ENCODE results near the gene PLK1. TPM values are rescaled to one million over a fixed set of nuclear protein-coding genes. Genes with fewer than 3 reads are reported as not detected.

The PLK1 gene
- total RNA-seq, 1 donor from 2014 or later: 35.2 TPM

DNA sequence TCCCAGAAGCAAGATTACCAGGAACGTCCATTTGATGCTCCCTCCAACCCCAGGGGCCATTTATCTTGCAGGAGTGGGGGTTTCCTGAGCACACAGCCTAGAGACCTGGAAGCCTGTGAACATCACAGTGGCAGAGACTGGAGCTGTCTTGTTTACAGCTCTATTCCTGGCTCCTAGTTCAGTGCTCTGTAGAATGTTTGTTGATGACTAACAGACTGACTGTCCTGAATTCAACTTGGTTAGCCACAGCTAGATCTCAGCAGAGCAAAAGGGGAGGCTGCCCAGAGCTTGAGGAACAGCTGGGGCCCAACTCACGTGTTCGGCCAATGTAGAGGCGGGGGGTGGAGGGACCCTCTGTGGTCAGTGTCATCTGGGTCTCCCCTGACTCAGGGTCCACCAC lies 27.8 kb downstream of the PLK1 start:
- Histone ChIP-seq H3K27ac (no peak overlapping the region), H3K4me3 (no peak overlapping the region), H3K27me3 (no peaks in the 10 kb centered on the region), H3K36me3 (no peaks in the 10 kb centered on the region), H3K9me3 (peaks cover 0 to 6% of the 10 kb centered on the region in 2 donors), H3K4me1 (no peaks in the 10 kb centered on the region)
- intact Hi-C loops (cut with DNase I): no loop called here
- TF ChIP-seq, protein P1, sequence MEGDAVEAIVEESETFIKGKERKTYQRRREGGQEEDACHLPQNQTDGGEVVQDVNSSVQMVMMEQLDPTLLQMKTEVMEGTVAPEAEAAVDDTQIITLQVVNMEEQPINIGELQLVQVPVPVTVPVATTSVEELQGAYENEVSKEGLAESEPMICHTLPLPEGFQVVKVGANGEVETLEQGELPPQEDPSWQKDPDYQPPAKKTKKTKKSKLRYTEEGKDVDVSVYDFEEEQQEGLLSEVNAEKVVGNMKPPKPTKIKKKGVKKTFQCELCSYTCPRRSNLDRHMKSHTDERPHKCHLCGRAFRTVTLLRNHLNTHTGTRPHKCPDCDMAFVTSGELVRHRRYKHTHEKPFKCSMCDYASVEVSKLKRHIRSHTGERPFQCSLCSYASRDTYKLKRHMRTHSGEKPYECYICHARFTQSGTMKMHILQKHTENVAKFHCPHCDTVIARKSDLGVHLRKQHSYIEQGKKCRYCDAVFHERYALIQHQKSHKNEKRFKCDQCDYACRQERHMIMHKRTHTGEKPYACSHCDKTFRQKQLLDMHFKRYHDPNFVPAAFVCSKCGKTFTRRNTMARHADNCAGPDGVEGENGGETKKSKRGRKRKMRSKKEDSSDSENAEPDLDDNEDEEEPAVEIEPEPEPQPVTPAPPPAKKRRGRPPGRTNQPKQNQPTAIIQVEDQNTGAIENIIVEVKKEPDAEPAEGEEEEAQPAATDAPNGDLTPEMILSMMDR (IDR thresholded peaks at IDR 0.05): no peak
- no peak for DNase-seq (ENCODE audit: low spot score in 2 of 2)

DNA sequence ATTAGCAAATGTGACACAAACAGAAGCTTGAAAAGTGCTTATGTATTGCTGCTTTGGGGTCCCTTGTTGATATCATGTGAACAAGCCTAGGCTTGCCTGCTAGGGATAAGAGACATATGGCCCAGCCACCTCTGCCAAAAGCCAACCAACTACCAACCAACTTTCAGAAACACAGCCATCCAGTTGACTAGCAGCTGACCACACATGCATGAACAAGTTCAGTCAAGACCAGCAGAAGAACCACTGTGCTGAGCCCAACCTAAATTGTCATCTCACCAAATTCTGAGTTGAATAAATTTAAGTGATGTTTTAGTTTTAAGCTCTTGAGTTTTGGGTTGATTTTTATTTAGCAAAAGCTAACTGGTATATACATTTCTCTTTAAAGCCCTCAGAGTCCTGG lies 30.8 kb downstream of the PLK1 start:
- H3K4me1 ChIP-seq: no peaks in the 10 kb centered on the region
- peaks cover 0 to 6% of the 10 kb centered on the region in 2 donors for H3K9me3 ChIP-seq
- H3K4me3 ChIP-seq: no peak overlapping the region
- TF ChIP-seq, protein P1 (IDR thresholded peaks at IDR 0.05): no peak
- H3K36me3 ChIP-seq: no peaks in the 10 kb centered on the region
- no peak overlapping the region for H3K27ac ChIP-seq
- no peak for DNase-seq (ENCODE audit: low spot score in 2 of 2)
- no peaks in the 10 kb centered on the region for H3K27me3 ChIP-seq
- intact Hi-C loops (cut with DNase I): no loop called here

DNA sequence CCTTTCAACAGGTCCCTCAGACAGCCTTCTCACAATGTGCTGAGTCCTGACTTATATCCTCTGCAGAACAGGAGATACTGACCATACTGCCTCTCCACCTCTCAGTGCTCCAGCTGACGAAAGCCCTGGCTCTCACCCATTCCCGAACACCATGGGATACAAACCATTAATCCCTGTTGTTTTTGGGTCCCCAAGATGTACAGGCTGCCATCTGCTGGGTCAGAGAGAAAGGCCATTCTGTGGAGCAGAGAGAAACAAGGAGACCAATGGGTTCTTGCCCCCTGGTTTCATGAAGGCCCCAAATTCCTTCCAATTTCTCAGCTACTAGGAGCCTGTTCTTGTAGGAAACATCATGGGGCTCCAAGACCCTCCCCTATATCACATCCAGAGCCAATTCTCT lies 31.3 kb downstream of the PLK1 start:
- TF ChIP-seq, protein P1 (IDR thresholded peaks at IDR 0.05): no peak
- no peak for DNase-seq (ENCODE audit: low spot score in 2 of 2)
- H3K4me3 ChIP-seq: no peak overlapping the region
- no peaks in the 10 kb centered on the region for H3K4me1 ChIP-seq
- no peaks in the 10 kb centered on the region for H3K27me3 ChIP-seq
- intact Hi-C loops (cut with DNase I): no loop called here
- H3K36me3 ChIP-seq: no peaks in the 10 kb centered on the region
- peaks cover 0 to 6% of the 10 kb centered on the region in 2 donors for H3K9me3 ChIP-seq
- no peak overlapping the region for H3K27ac ChIP-seq

DNA sequence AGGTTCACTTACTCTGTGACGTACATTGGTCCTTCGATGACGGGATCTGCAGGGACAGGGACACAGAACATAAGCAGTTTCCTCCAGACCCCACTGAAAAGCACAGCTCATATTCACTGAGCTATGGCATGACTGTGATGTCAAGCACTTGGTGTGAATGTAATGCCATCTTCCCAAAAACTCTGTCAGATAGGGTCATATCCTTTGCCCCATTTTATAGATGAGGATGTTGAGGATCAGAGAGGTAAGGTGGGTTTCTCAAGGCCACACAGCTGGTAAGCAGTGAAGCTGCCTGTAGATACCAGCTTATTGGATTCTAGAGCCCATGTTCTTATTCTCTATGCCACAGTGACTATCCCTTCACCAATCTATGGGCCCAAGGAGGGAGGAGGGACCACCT lies 31.8 kb downstream of the PLK1 start:
- DNase-seq (ENCODE audit: low spot score in 2 of 2): no peak

DNA sequence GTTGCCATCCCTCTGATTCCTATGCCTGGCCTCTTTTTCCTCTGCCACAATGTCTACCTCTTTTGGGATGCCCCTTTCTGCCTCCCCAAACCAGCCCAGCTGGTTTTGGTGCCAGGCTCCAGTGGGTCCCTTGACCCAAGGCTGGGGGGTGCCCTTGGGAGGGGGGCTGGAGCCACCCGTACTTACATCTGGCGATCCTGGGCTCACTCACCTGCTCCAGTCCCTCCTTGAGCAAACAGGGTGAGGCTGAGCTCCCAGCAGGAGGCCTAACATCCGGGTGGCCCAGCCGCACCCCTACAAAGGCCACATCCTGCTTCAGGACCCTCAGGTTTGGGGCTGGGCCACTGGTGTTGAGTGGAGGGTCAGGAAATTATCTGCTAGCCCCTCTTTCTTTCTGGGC lies 33.1 kb downstream of the PLK1 start:
- Histone ChIP-seq H3K4me3 (no peak overlapping the region), H3K27ac (no peak overlapping the region), H3K4me1 (no peaks in the 10 kb centered on the region), H3K36me3 (no peaks in the 10 kb centered on the region), H3K27me3 (no peaks in the 10 kb centered on the region), H3K9me3 (peaks cover 0 to 6% of the 10 kb centered on the region in 2 donors)
- no peak for DNase-seq (ENCODE audit: low spot score in 2 of 2)
- intact Hi-C loops (cut with DNase I): no loop called here
- TF ChIP-seq, protein P1 (IDR thresholded peaks at IDR 0.05): no peak

More for the DNA sequence above, 31.8 kb downstream of the PLK1 start:
- no peaks in the 10 kb centered on the region for H3K4me1 ChIP-seq
- no peaks in the 10 kb centered on the region for H3K36me3 ChIP-seq
- no peak overlapping the region for H3K27ac ChIP-seq
- peaks cover 0 to 6% of the 10 kb centered on the region in 2 donors for H3K9me3 ChIP-seq
- TF ChIP-seq, protein P1 (IDR thresholded peaks at IDR 0.05): no peak
- no peak overlapping the region for H3K4me3 ChIP-seq
- intact Hi-C loops (cut with DNase I): no loop called here
- no peaks in the 10 kb centered on the region for H3K27me3 ChIP-seq

DNA sequence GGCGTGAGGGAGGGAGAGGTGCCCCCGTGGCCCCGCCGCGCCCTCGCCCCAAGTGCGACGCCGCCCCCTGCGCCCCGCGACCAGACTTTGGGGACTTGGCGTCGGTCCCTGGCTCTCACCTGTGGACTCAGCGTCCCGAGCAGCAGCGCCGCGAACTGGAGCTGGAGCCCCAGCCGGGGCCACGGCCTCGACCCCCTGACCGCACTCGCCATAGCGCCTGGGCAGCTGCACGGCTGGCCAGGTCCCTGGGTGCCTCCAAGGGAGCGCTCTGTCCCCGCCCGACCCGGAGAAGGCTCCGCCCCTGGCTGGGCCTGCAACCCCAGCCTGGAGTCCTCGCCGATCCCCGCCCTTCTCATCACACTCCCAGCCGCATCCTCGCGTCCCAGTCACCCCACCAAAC lies 34.3 kb downstream of the PLK1 start, which contains the start of gene ERN2:
ERN2 (minus strand) TSS at position 247 of the 400 bp plus-strand sequence; CDS start at position 212, 35 bp downstream.
- H3K27me3 ChIP-seq: no peaks in the 10 kb centered on the region
- TF ChIP-seq, protein P1 (IDR thresholded peaks at IDR 0.05): no peak

More for the DNA sequence above, 34.3 kb downstream of the PLK1 start, which contains the start of gene ERN2:
- DNase-seq (ENCODE audit: low spot score in 2 of 2): no peak
- Histone ChIP-seq H3K9me3 (peaks cover 0 to 6% of the 10 kb centered on the region in 2 donors), H3K4me1 (no peaks in the 10 kb centered on the region), H3K27ac (no peak within 1 kb of the TSS), H3K36me3 (no peaks in the 10 kb centered on the region), H3K4me3 (no peak within 1 kb of the TSS)
- intact Hi-C loops (cut with DNase I): no loop called here
